Cardiac muscle cell (in vitro differentiated cells and primary cell): ENCODE data around the gene RALY. TPM values are rescaled to one million over a fixed set of nuclear protein-coding genes. Genes with fewer than 3 reads are reported as not detected.

Source experiments
- DNase-seq, 2 donors: peaks; one replicate each; pipeline versions ENCODE4 v3.0.0 to v3.0.0-alpha.2; 2010 to 2017; ENCODE audit warnings: low read depth in 1 of 2, low spot score in 1 of 2
- H3K27ac ChIP-seq: fragments of 200-600 bp; sonication (generic); 2 replicates; pipeline ENCODE4 v1.5.1; 2016
- H3K27me3 ChIP-seq: fragments of 200-600 bp; sonication (generic); 2 replicates; pipeline ENCODE4 v1.6.0; 2016; ENCODE audit warnings: control low read depth
- H3K36me3 ChIP-seq: fragments of 200-600 bp; sonication (generic); 2 replicates; pipeline ENCODE4 v1.5.1; 2016; ENCODE audit warnings: control low read depth
- H3K4me1 ChIP-seq: fragments of 200-600 bp; sonication (generic); 2 replicates; pipeline ENCODE4 v1.8.1; 2017; ENCODE audit warnings: low read depth, mild to moderate bottlenecking, mixed run types
- H3K4me3 ChIP-seq: fragments of 200-600 bp; sonication (generic); 2 replicates; pipeline ENCODE4 v1.5.1; 2016; ENCODE audit warnings: mild to moderate bottlenecking
- H3K9me3 ChIP-seq: fragments of 200-600 bp; sonication (generic); 2 replicates; pipeline ENCODE4 v1.5.1; 2017; ENCODE audit warnings: low read depth, mild to moderate bottlenecking, control low read depth
- CTCF ChIP-seq: IDR thresholded peaks from 2 replicates; pipeline ENCODE4 v1.5.1; 2012; ENCODE audit warnings: low read depth, mild to moderate bottlenecking, low read length
- polyA plus RNA-seq: library from polyadenylated mRNA; unstranded; fragments of >200 nt; fragmentation: Nextera tagmentation; extraction: Ambion mirVana; gene quantifications from 2 replicates; pipeline ENCODE4 v1.2.1, GENCODE V29; 2016
- total RNA-seq: library from RNA; depleted of rRNA; stranded (reverse); fragments of >200 nt; gene quantifications from 2 replicates; pipeline ENCODE4 v1.2.3, GENCODE V29; 2016

Gene RALY
- total RNA-seq: 241 TPM in 2 replicates
- 308 and 311 TPM in 2 replicates for polyA plus RNA-seq

DNA sequence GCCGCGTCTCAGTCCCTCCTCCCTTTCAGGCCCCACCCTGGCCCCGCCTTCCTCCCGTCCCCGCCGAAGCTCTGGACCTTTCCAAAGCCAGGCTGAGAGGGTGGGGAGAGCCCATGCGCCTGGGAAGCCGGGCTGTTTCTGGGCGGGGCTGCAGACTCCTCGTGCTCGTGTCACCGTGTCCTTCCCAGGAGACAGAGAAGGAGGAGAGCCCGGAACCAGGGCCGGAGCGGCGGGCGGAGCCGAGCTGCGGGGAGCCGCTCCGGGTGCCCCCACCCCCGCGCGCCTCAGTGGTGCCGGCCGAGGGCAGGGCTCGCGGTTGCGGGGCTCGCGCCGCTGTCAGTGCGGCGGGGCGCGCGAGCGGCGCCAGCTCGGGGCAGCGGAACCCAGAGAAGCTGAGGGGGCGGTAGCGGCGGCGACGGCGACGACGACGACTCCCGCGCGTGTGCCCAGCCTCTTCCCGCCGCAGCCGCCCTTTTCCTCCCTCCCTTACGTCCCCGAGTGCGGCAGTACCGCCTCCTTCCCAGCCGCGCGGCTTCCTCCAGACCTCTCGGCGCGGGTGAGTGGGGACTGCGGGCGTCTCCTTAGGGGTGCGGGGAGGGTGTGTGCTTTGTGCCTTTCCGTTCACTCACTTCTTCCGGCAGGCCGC, at the start of gene RALY:
RALY (plus strand) TSS at position 336 of the 646 bp plus-strand sequence. CDS start 78,164 bp downstream, outside the sequence.
- TF ChIP-seq CTCF: no peak
- Histone ChIP-seq H3K27me3 (no peaks in the 10 kb centered on the region), H3K27ac (peak within 1 kb of the TSS; percentile 100), H3K4me3 (peak within 1 kb of the TSS; percentile 63), H3K36me3 (no peaks in the 10 kb centered on the region), H3K9me3 (no peaks in the 10 kb centered on the region), H3K4me1 (peaks cover 15% of the 10 kb centered on the region)
- DNase-seq: no peak

DNA sequence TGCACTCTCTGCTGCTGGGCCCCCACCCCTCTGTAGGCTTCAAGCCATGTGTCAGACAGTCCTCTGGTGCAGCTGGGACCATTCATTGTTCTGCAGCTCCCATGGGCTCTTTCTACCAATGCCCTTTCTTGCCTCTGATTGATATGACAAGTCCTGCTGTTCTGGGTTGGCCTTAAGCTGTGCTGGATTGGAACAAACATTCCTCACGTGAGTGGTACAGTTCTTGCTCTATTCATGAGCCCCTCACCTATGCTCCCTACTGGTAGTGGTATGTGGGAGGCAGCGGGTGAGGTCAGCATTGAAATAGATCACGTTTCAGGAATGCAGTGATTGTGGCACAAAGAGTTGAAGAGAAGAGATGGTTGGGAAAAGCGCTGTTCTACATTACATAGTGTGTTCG, 48.8 kb upstream of the RALY start:
- Histone ChIP-seq H3K4me1 (no peaks in the 10 kb centered on the region), H3K27ac (no peak overlapping the region), H3K9me3 (no peaks in the 10 kb centered on the region), H3K27me3 (no peaks in the 10 kb centered on the region), H3K4me3 (no peak overlapping the region), H3K36me3 (no peaks in the 10 kb centered on the region)
- no peak for DNase-seq
- TF ChIP-seq CTCF: no peak

- Histone ChIP-seq H3K4me1 (no peaks in the 10 kb centered on the region), H3K27ac (no peak overlapping the region), H3K9me3 (no peaks in the 10 kb centered on the region), H3K36me3 (no peaks in the 10 kb centered on the region), H3K27me3 (no peaks in the 10 kb centered on the region), H3K4me3 (no peak overlapping the region)
- TF ChIP-seq CTCF: no peak
- peak in 1 of 2 donors; percentile 79 for DNase-seq
Observed at GRCh38 chr20:33945391-33946081, 48.2 kb upstream of the RALY start.

- Histone ChIP-seq H3K9me3 (no peaks in the 10 kb centered on the region), H3K4me1 (no peaks in the 10 kb centered on the region), H3K36me3 (no peaks in the 10 kb centered on the region), H3K4me3 (no peak overlapping the region), H3K27ac (no peak overlapping the region), H3K27me3 (no peaks in the 10 kb centered on the region)
- peak; percentile 45 for TF ChIP-seq CTCF
- peak; percentile 35 to 41 for DNase-seq
Observed at GRCh38 chr20:33947709-33948295, 45.9 kb upstream of the RALY start.

DNA sequence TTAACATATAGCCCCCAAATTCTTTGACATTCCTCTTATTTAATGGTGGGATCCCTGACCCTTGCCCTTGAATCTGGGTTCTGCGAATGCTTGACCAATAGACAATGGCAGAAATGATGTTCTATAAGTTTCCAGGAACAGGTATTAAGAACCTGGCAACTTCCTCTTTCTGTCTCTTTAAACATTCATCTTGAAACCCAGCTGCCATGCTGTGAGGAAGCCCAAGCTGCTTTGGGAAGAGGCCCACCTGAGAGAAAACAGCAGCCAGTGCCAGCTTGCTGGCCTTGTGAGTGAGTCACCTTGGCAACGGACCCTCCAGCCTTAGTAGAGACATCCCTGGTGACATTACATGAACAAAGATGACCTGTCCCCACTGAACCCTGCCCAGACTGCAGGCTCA, 45.2 kb upstream of the RALY start:
- Histone ChIP-seq H3K4me3 (no peak overlapping the region), H3K27ac (no peak overlapping the region), H3K36me3 (no peaks in the 10 kb centered on the region), H3K27me3 (no peaks in the 10 kb centered on the region), H3K4me1 (no peaks in the 10 kb centered on the region), H3K9me3 (no peaks in the 10 kb centered on the region)
- no peak for DNase-seq
- TF ChIP-seq CTCF: no peak
